Epithelial cell of esophagus (primary cell): Measurements from ENCODE around the gene GBGT1.

Source experiments
- DNase-seq: peaks from one replicate; pipeline ENCODE4 v3.0.0; 2010; ENCODE audit warnings: low read depth
- H3K4me3 ChIP-seq: 2 replicates; pipeline ENCODE4 v1.5.1; 2011; ENCODE audit warnings: mild to moderate bottlenecking, low read length, control low read depth
- CTCF ChIP-seq: IDR thresholded peaks from 2 replicates; pipeline ENCODE4 v1.5.1; 2011; ENCODE audit warnings: low read depth, mild to moderate bottlenecking, low read length, control low read depth, inconsistent platforms; ENCODE audit not compliant: insufficient read depth; ENCODE audit errors: missing control alignments

Gene GBGT1

GRCh38 chr9:133108794-133109641, 54.7 kb downstream of the GBGT1 start:
- no peak for DNase-seq
- no peak for TF ChIP-seq CTCF
- H3K4me3 ChIP-seq = no peak overlapping the region

- no peak for TF ChIP-seq CTCF
- H3K4me3 ChIP-seq = no peak overlapping the region
- DNase-seq = no peak
Measured at GRCh38 chr9:133107961-133108793, 55.5 kb downstream of the GBGT1 start.

GRCh38 chr9:133107245-133107722, 56.4 kb downstream of the GBGT1 start:
- DNase-seq = no peak
- no peak overlapping the region for H3K4me3 ChIP-seq
- TF ChIP-seq CTCF = no peak

GRCh38 chr9:133106511-133107244, 57.0 kb downstream of the GBGT1 start:
- no peak for DNase-seq
- no peak for TF ChIP-seq CTCF

GRCh38 chr9:133105461-133105770, 58.3 kb downstream of the GBGT1 start:
- H3K4me3 ChIP-seq = no peak overlapping the region
- no peak for DNase-seq
- no peak for TF ChIP-seq CTCF

More at GRCh38 chr9:133106511-133107244, 57.0 kb downstream of the GBGT1 start:
- no peak overlapping the region for H3K4me3 ChIP-seq

GRCh38 chr9:133104718-133105460, 58.8 kb downstream of the GBGT1 start:
- TF ChIP-seq CTCF = no peak
- H3K4me3 ChIP-seq = no peak overlapping the region
- no peak for DNase-seq
